MM.1S (cell line): ENCODE measurements around the gene TMPRSS11D.

ENCODE experiments used
- DNase-seq: peaks from one replicate; pipeline ENCODE4 v3.0.0-alpha.2; 2015
- H2AFZ ChIP-seq: fragments of 300-600 bp; sonication (generic); 2 replicates; pipeline ENCODE4 v1.6.0; 2016; ENCODE audit warnings: antibody characterized with exemption, low read length
- H3F3A ChIP-seq: fragments of 300-600 bp; sonication (generic); 2 replicates; pipeline ENCODE4 v1.6.1; 2016; ENCODE audit warnings: mild to moderate bottlenecking, antibody characterized with exemption, low read length, moderate library complexity, mixed read lengths; ENCODE audit not compliant: insufficient read depth
- H3K27ac ChIP-seq: fragments of 300-600 bp; sonication (generic); 2 replicates; pipeline ENCODE4 v1.5.1; 2016; ENCODE audit warnings: mild to moderate bottlenecking, low read length
- H3K27me3 ChIP-seq: fragments of 300-600 bp; sonication (generic); replicated peaks from 2 replicates; pipeline ENCODE4 v1.6.0; 2016; ENCODE audit warnings: low read length; ENCODE audit not compliant: insufficient read depth
- H3K36me3 ChIP-seq: fragments of 300-600 bp; sonication (generic); replicated peaks from 2 replicates; pipeline ENCODE4 v1.6.1; 2016; ENCODE audit warnings: mild to moderate bottlenecking, low read length, mixed read lengths; ENCODE audit not compliant: insufficient read depth
- H3K4me1 ChIP-seq: fragments of 300-600 bp; sonication (generic); 2 replicates; pipeline ENCODE4 v1.6.1; 2016; ENCODE audit warnings: low read length, mixed read lengths
- H3K4me2 ChIP-seq: fragments of 300-600 bp; sonication (generic); 2 replicates; pipeline ENCODE4 v1.6.0; 2016; ENCODE audit warnings: low read depth, low read length
- H3K4me3 ChIP-seq: fragments of 300-600 bp; sonication (generic); 2 replicates; pipeline ENCODE4 v1.5.1; 2016; ENCODE audit warnings: low read length, mixed read lengths
- H3K79me2 ChIP-seq: fragments of 300-600 bp; sonication (generic); 2 replicates; pipeline ENCODE4 v1.6.1; 2016; ENCODE audit warnings: mixed run types, low read length, mixed read lengths
- H3K9ac ChIP-seq: fragments of 300-600 bp; sonication (generic); 2 replicates; pipeline ENCODE4 v1.6.1; 2016; ENCODE audit warnings: low read length, mixed read lengths
- H3K9me2 ChIP-seq: fragments of 300-600 bp; sonication (generic); replicated peaks from 2 replicates; pipeline ENCODE4 v1.6.1; 2016; ENCODE audit warnings: mild to moderate bottlenecking, low read length, mixed read lengths; ENCODE audit not compliant: insufficient read depth
- H3K9me3 ChIP-seq: fragments of 300-600 bp; sonication (generic); replicated peaks from 2 replicates; pipeline ENCODE4 v1.6.1; 2016; ENCODE audit warnings: mild to moderate bottlenecking, low read length, mixed read lengths; ENCODE audit not compliant: insufficient read depth
- H4K20me1 ChIP-seq: fragments of 300-600 bp; sonication (generic); 2 replicates; pipeline ENCODE4 v1.6.1; 2016; ENCODE audit warnings: mild to moderate bottlenecking, low read length, moderate library complexity, mixed read lengths; ENCODE audit not compliant: insufficient read depth
- EZH2 ChIP-seq: fragments of 300-600 bp; sonication (generic); optimal IDR thresholded peaks from 2 replicates; pipeline ENCODE3; 2017; ENCODE audit warnings: low read depth, mild to moderate bottlenecking, antibody characterized with exemption, low read length, mixed read lengths
- EZH2phosphoT487 ChIP-seq: fragments of 300-600 bp; sonication (generic); IDR thresholded peaks from 2 replicates; pipeline ENCODE4 v1.6.1; 2018; ENCODE audit warnings: antibody characterized with exemption, low read length
- TF ChIP-seq, protein P1 (sequence below): fragments of 300-600 bp; sonication (generic); IDR thresholded peaks from 2 replicates; pipeline ENCODE4 v1.5.1; 2016; ENCODE audit warnings: antibody characterized with exemption, low read length, mixed read lengths

TMPRSS11D gene

GRCh38 chr4:67869580-67870190, 14.1 kb downstream of the TMPRSS11D start:
- Histone ChIP-seq H3K36me3 (no peaks in the 10 kb centered on the region), H3K27ac (no peak overlapping the region), H3K9ac (no peak overlapping the region), H3F3A (no peaks in the 10 kb centered on the region), H3K4me2 (no peak overlapping the region), H2AFZ (no peak overlapping the region), H3K9me3 (no peaks in the 10 kb centered on the region), H4K20me1 (no peaks in the 10 kb centered on the region), H3K27me3 (no peaks in the 10 kb centered on the region), H3K4me3 (no peak overlapping the region), H3K79me2 (no peaks in the 10 kb centered on the region), H3K4me1 (no peaks in the 10 kb centered on the region), H3K9me2 (no peaks in the 10 kb centered on the region)
- DNase-seq = no peak
- TF ChIP-seq EZH2phosphoT487 (no peak), EZH2 (no peak)
- TF ChIP-seq, protein P1, sequence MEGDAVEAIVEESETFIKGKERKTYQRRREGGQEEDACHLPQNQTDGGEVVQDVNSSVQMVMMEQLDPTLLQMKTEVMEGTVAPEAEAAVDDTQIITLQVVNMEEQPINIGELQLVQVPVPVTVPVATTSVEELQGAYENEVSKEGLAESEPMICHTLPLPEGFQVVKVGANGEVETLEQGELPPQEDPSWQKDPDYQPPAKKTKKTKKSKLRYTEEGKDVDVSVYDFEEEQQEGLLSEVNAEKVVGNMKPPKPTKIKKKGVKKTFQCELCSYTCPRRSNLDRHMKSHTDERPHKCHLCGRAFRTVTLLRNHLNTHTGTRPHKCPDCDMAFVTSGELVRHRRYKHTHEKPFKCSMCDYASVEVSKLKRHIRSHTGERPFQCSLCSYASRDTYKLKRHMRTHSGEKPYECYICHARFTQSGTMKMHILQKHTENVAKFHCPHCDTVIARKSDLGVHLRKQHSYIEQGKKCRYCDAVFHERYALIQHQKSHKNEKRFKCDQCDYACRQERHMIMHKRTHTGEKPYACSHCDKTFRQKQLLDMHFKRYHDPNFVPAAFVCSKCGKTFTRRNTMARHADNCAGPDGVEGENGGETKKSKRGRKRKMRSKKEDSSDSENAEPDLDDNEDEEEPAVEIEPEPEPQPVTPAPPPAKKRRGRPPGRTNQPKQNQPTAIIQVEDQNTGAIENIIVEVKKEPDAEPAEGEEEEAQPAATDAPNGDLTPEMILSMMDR = no peak

DNA sequence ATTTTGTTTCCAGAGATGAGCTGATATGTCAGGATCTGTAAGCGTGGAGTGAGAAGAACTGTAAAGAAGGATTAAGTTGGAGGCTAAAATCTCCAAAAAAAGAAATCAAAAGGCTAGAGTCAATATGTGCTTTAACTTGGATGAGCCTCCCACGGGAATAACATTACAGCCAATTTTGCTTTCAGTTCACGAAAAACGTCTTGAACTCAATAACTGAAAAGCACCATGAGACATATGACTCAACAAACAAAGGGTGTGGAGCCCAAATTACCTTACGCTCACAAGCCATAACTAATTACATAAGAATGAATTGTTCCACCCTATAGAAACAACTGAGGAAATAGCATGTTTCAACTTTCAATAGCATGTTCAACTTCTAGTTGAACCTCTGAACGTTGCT, 22.3 kb downstream of the TMPRSS11D start:
- H3K79me2 ChIP-seq = no peaks in the 10 kb centered on the region
- TF ChIP-seq, protein P1 = no peak
- no peak for TF ChIP-seq EZH2
- TF ChIP-seq EZH2phosphoT487 = no peak
- no peak for DNase-seq
- H2AFZ ChIP-seq = no peak overlapping the region
- no peak overlapping the region for H3K9ac ChIP-seq
- no peaks in the 10 kb centered on the region for H3F3A ChIP-seq
- H3K4me2 ChIP-seq = no peak overlapping the region
- H3K9me3 ChIP-seq = no peaks in the 10 kb centered on the region
- no peaks in the 10 kb centered on the region for H3K27me3 ChIP-seq
- no peaks in the 10 kb centered on the region for H3K9me2 ChIP-seq
- no peak overlapping the region for H3K4me3 ChIP-seq
- H4K20me1 ChIP-seq = no peaks in the 10 kb centered on the region
- H3K36me3 ChIP-seq = no peaks in the 10 kb centered on the region
- H3K4me1 ChIP-seq = no peaks in the 10 kb centered on the region
- H3K27ac ChIP-seq = no peak overlapping the region

- H3K9me3 ChIP-seq = no peaks in the 10 kb centered on the region
- H4K20me1 ChIP-seq = no peaks in the 10 kb centered on the region
- H3K27ac ChIP-seq = no peak overlapping the region
- no peaks in the 10 kb centered on the region for H3K79me2 ChIP-seq
- H3K27me3 ChIP-seq = no peaks in the 10 kb centered on the region
- TF ChIP-seq EZH2phosphoT487 (no peak), EZH2 (no peak)
- TF ChIP-seq, protein P1 = no peak
- H3K9ac ChIP-seq = no peak overlapping the region
- H3K4me1 ChIP-seq = no peaks in the 10 kb centered on the region
- H3K4me2 ChIP-seq = no peak overlapping the region
- no peaks in the 10 kb centered on the region for H3K36me3 ChIP-seq
- no peak overlapping the region for H2AFZ ChIP-seq
- H3F3A ChIP-seq = no peaks in the 10 kb centered on the region
- no peak overlapping the region for H3K4me3 ChIP-seq
- H3K9me2 ChIP-seq = no peaks in the 10 kb centered on the region
- DNase-seq = no peak
Observed at GRCh38 chr4:67853336-67853735, 30.5 kb downstream of the TMPRSS11D start.
